Subcutaneous adipose tissue (tissue), 4 donors: Measurements from ENCODE around the gene CSNK1D. TPM values are rescaled to one million over a fixed set of nuclear protein-coding genes. Genes with fewer than 3 reads are reported as not detected.

Experiments
- CTCF ChIP-seq: fragments of 450-650 bp; IDR thresholded peaks from one replicate; pipeline ENCODE4 v1.5.1; 2016; ENCODE audit warnings: low read depth, mild to moderate bottlenecking, control low read depth, antibody characterized with exemption, moderate library complexity
- total RNA-seq, 4 donors: library from RNA; depleted of rRNA; stranded (reverse); fragments of >200 nt; gene quantifications; one replicate each; pipeline ENCODE4 v1.1.0, GENCODE V29; 2016

Gene CSNK1D
- total RNA-seq, 4 donors from 2014 or later, result 55.1 to 139 (median 64.5) TPM

DNA sequence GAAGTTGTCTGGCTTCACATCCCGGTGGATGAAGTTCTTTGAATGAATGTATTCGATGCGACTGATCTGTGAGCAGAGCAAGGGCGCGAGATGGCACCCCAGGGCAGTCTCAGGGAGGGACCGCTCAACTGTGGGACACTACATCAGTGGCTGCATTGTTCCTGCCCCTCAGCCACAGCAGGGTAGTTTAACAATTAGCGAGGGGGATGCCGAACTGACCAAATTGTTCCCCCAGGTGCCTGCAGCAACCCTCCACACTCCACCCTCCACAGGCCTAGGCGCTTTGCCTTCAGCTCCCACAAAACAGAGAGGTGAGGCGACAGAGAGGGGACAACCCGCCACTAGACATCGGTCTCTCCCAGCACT is 20.3 kb downstream of the CSNK1D start:
- TF ChIP-seq CTCF, result no peak

- no peak for TF ChIP-seq CTCF
Measured at GRCh38 chr17:82252511-82253178, 20.9 kb downstream of the CSNK1D start.

DNA sequence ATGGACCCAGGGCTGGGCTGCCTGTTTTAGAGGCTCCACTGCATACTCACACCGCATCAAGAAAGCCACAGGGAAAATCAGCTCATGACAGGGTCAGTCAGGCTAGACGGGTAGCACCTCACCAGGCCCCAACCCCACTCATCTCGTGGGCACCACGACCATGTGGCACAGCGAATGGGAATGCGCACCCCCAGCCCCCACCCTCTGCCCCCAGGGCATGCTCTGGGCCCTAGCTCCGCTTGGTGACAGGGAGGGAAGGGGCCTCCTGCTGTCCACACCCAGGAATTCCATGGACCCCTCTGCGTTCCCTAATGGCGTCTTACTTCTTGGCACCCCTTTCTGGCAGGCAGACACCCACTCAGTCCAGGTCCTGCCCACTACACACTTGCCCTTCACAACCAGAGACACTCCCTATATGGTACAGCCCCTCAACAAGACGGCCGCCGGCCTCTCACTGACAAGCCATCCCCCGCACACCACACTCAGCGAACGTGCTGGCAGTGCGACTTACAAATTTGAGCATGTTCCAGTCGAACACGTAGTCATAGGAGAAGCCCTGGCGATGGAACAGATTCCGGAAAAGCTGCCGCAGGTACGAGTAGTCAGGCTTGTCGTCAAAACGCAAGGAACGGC is 22.5 kb downstream of the CSNK1D start:
- TF ChIP-seq CTCF, result no peak

- TF ChIP-seq CTCF, result no peak
Measured at GRCh38 chr17:82249896-82250581, 23.5 kb downstream of the CSNK1D start.

DNA sequence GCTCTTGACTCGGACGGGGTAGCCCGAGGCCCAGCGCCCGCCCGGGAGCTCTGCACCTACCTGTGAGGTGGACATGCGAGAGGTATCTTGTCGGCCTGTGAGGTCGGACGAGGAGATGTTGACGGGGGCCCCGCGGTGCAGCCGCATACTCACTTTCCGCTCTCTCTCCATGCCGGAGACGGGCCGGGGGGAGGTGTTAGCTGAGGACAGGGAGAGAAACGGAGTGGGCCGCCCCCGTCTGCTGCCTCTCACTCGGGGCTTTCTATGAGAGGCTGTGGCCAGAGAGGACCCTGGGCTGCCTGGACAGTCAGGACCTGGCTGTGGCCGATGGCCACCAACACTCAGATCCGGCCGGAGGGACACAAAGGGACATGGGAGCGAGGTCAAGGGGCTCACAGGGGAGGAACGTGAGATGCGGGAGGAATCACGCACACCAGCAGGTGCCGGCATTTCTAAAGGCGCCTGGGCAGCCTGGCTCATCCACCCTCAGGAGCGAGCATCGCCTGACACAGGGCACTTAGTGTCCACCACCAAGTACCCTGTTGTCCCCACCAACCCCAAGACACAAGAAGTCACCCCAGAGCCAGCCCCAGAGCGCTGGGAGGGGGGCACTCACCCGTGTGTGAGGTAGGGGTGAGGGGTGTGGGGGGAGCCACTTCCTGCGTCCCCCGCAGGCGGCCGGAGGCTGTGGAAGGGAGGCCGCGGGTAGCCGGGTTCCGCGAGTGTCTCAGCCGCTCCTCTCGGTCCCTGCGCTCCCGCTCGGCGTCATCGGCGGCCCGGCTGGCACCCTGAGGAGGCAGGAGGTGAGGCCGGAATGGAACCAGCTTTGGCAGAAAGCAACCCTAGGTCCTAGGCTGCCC is 24.5 kb downstream of the CSNK1D start:
- no peak for TF ChIP-seq CTCF

DNA sequence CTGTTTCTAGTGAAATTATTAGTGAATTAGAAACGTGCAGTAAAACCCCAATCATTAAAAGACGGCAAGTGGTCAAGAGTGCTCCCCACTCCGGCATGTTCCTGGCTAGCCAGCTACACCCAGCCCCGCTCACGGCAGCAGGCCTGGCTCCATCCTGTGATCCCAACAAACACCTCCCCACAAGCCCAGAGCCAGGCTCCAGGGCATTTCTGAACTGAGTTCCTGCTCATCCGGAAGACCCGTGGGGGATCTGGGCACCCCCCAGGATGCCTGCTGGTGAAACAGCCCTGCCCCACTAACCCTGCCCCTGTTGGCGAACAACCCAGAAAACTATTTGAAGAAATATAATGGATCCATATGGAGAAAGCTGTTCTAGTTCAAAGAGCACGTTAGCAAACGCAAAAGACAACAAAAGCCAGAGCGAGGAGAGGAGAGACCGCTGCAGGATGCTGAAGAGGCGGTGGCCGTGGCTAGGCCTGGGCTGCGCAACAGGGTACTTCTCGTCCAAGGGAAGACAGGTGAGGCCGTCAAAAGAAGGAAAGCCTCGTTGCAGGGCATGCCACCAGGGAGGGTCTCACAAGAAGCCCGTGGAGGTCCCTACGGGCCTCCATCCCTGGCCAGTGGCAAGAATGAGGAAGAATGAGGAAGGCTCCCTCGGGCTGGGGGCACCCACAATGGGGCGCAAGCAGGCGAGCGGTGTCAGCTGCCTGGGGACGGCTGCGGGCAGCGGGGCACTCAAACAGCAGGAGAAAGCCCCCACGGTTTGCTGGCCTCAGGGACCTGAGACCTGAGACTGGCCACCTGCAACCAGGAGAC is 25.4 kb downstream of the CSNK1D start:
- TF ChIP-seq CTCF, result no peak
